Thyroid gland (tissue), 4 donors: Measurements from ENCODE around the gene UGT1A10.

Source experiments
- POLR2A ChIP-seq, 2 donors: fragments of 450-650 bp; IDR thresholded peaks; one replicate each; pipeline ENCODE4 v1.6.1; 2017; ENCODE audit warnings: antibody characterized with exemption in 2 of 2, mild to moderate bottlenecking in 2 of 2, moderate library complexity in 1 of 2
- TF ChIP-seq, protein P1 (sequence below), 6 experiments: fragments of 200-600 bp in 3 of 6; fragments of 450-650 bp in 3 of 6; sonication (generic) in 3 of 6; IDR thresholded peaks; one replicate each; pipeline ENCODE4 v1.5.1; 2016 to 2019; ENCODE audit warnings: antibody characterized with exemption in 6 of 6, mild to moderate bottlenecking in 2 of 6, inconsistent platforms in 1 of 6, moderate library complexity in 1 of 6

GRCh38 chr2:233758849-233759248 lies 122.6 kb downstream of the UGT1A10 start:
- TF ChIP-seq, protein P1, sequence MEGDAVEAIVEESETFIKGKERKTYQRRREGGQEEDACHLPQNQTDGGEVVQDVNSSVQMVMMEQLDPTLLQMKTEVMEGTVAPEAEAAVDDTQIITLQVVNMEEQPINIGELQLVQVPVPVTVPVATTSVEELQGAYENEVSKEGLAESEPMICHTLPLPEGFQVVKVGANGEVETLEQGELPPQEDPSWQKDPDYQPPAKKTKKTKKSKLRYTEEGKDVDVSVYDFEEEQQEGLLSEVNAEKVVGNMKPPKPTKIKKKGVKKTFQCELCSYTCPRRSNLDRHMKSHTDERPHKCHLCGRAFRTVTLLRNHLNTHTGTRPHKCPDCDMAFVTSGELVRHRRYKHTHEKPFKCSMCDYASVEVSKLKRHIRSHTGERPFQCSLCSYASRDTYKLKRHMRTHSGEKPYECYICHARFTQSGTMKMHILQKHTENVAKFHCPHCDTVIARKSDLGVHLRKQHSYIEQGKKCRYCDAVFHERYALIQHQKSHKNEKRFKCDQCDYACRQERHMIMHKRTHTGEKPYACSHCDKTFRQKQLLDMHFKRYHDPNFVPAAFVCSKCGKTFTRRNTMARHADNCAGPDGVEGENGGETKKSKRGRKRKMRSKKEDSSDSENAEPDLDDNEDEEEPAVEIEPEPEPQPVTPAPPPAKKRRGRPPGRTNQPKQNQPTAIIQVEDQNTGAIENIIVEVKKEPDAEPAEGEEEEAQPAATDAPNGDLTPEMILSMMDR (IDR thresholded peaks at IDR 0.05) = no peak
- no peak for TF ChIP-seq POLR2A (IDR thresholded peaks at IDR 0.05)
